GM18499 (cell line): Measurements from ENCODE around the gene KMT2E.
"Not testable (repeated sequence)": the region's sequence is repeated elsewhere in the genome, so short reads cannot be mapped to it uniquely, and the experiment has no call there.

ENCODE experiments used
- ATAC-seq: cut with Tn5 transposase; IDR thresholded peaks from one replicate; pipeline ENCODE4 v1.9.1; 2021; ENCODE audit warnings: moderate number of reproducible peaks; ENCODE audit not compliant: insufficient read depth, unreplicated experiment

Gene KMT2E

DNA sequence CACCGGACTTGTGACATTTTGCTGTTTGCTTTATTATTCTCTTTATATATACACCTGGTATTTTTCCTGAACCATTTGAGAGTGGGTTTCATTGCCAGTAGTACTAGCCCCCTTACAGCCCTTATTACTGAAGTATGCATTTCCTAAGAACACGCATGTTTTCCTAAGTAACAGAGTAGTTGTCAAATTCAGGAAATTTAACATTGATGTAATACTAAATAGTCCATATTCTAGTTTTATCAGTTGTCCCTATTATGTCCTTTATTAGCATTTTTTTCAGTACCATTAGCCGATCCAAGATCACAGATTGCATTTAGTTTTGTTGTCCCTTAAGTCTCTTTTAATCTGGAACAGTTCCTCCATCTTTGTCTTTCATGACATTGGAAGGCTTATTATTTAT lies 8.0 kb downstream of the KMT2E start:
- no peak for ATAC-seq

DNA sequence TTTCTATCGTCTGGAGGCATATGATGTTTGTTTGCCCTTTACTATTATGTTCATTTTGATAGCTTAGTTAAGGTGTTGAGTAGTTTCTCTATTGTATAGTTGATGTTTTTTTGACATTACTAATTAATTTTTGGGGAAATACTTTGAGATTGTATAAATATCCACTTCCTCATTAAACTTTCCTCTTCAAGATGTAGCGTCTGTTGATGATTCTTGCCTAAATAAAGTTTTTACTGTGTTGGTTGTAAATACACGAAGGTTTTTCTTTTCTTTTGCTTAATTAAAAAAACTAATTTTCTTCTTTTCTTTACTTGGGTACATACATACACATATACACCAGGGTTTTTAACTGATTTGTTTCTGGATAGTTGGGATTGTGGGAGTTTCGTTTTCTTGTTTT lies 8.5 kb downstream of the KMT2E start:
- ATAC-seq: no peak

DNA sequence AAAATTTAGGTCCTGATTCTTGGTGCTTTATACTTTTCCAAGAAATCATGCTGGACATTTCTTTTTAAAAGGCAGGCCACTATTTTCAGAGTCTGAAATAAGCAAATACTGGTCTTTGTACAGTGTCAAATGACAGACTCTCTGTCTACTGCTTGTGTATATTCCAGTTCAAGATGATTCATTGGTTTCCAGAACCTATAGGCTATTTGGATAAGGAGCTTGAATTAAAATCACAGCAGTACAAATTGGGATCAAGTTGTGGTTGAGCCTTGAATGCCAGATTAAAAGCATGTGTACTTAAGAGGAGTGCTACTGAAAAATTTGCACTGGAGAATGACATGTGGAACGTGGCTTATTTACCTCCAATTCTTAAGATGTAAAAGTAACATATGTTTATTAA lies 10.7 kb downstream of the KMT2E start:
- ATAC-seq: no peak

DNA sequence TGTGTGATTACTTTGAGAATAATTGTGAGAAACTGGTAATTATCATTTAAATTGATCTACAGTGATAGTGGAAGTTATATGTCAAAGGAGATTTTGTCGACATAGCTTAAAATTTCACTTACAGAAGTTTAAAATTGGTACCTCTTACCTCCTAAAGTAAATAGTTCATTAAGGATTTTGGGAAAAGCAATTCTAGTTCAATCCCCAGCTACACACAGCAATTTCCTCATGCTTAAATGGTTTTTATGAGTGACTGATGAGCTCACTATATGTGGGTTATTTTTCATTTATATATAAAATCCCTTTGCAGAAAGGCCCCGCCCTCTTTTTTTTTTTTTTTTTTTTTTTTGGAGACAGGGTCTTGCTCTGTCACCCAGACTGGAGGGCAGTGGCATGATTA lies 12.7 kb downstream of the KMT2E start:
- ATAC-seq: no peak

DNA sequence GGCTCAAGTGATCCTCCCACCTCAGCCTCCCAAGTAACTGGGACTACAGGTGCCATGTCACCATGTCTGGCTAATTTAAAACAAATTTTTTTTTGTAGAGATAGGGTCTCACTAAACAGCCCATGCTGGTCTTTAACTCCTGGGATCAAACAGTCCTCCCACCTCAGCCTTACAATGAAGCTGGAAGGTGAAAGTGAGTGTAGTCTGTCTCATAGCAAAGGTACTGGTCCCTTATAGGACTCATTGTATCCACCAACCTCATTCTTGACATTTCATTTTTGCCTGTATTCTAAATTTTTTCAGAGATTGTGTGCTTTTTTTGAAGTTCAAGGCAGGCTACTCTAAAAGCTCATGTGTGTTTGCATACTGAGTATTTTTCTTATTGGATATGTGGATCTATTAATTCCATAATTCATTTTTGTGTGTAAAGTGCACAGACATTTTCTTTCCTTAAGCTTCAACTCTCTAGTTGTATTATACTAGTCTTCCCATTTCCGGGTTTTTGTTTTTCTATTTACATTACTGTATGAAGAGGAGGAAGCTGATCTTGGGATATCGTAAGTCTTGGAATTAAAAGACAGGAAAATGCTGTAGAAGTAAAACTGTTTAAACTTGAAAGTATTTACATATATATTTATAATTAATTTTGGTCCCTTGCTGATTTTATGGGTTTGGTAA lies 13.3 kb downstream of the KMT2E start:
- no peak for ATAC-seq

DNA sequence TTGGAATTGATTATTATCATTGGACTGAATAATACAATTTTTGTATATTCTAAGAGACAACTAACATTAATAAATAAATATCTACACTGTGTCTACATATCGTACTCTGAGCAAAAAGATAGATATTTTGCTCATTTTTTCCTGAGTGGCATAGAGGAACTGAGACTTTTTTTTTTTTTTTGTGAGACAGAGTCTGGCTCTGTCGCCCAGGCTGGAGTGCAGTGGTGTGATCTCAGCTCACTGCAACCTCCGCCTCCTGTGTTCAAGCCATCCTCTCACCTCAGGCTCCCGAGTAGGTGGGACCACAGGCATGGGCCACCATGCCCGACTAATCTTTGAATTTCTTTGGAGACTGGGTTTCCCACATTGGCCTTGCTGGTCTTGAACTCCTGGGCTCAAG lies 14.0 kb downstream of the KMT2E start:
- no peak for ATAC-seq

DNA sequence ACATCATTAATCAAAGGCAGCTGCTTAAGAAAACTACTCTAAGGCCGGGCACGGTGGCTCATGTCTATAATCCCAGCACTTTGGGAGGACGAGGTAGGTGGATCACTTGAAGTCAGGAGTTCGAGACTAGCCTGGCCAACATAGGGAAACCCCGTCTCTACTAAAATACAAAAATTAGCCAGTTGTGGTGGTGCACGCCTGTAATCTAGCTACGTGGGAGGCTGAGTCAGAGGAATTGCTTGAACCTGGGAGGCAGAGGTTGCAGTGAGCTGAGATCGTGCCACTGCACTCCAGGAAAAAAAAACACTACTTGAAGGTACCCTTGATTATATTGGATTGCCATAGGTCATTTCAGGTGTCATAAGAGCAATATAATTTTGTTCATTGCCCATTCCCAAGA lies 14.9 kb downstream of the KMT2E start:
- ATAC-seq: not testable (repeated sequence)

DNA sequence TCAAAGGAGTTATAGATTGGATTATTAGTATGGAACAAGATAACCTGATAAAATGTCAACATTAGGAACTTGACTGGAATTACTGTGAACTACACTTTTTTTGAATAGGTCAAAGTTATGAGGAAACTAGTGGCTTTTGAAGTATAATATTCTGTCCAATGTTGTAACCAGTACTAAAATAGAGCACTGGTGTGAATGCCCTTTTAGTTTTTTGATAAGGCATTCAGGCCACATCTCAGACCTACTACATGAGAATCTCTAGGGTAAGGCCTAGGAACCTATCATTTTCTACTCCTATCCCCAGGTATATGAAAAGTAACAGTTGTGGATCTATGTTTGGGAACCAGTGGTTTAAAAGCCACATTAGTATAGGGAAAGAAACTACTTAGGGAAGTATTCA lies 16.4 kb downstream of the KMT2E start:
- no peak for ATAC-seq

DNA sequence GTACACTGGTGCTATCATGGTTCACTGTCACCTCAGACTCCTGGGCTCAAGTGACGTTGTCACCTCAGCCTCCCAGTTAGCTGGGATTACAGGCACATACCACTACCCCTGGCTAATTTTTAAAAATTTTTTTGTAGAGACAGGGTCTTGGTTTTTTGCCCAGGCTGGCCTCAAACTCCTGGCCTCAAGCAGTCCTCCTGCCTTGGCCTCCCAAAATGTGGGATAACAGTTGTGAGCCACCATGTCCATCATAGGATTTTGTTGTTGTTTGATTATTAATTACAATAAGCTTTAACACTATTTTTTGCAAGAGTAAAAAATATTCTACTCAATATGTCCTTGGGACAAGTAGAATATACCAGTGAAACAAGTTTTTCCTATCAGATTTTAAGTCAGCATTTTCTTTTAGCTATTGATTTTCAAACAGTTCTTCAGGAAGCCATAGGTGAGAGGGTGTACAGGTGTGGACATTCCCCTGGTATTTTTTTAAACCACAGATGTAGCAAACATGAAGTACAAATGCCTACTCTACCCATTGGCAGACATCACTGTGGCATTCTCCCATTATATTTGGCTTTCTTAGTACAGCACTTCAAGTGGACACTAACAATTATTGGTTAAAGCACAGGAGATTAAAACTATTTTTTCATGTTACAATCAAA lies 18.7 kb downstream of the KMT2E start:
- ATAC-seq: no peak

DNA sequence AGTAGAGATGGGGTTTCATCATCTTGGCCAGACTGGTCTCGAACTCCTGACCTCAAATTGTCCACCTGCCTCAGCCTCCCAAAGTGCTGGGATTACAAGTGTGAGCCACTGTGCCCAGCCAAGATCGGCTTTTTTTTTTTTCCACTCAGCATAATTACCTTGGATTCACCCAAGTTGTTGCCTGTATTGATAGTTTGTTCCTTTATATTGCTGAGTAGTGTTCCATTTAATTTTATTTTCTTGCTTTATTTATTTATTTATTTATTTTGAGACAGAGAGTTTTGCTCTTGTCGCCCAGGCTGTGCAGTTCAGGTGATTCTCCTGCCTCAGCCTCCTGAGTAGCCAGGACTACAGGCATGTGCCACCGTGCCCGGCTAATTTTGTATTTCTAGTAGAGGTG lies 21.3 kb downstream of the KMT2E start:
- no peak for ATAC-seq

DNA sequence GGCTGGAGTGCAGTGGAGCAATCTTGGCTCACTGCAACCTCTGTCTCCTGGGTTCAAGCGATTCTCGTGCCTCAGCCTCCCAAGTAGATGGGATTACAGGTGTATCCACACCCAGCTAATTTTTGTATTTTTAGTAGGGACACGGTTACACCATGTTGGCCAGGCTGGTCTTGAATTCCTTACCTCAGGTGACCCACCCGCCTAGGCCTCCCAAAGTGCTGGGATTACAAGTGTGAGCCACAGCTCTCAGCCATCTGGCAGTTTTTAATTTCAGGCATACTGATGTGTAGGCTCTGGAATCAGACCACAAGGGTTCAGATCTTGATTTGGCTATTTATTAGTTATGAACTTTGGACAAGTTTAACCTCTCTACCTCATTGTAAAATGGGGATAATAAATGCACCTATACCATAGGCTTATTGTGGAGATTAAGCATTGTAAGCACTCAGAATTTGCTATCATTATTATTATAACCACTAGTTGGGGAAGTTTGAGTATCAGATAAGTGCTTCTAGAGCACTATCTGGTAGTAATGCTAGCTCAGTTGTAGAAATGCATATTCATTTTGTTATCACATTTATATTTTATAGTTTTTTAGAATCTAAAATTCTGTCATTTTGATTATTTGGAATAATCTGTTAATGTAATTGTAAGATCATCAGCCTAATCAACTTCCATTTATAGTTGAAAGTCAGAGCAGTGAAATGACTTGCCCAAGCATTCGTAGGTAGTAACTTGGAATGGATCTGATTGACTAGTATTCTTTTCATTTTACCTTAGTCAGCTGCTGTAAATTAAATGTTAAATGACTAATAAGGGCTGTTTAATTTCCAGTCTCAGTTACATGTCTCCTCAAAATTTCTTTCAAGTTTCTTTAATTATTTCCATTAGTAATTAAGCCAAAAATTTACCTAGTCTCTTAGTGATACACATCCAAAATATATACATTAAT lies 22.5 kb downstream of the KMT2E start:
- ATAC-seq: no peak

DNA sequence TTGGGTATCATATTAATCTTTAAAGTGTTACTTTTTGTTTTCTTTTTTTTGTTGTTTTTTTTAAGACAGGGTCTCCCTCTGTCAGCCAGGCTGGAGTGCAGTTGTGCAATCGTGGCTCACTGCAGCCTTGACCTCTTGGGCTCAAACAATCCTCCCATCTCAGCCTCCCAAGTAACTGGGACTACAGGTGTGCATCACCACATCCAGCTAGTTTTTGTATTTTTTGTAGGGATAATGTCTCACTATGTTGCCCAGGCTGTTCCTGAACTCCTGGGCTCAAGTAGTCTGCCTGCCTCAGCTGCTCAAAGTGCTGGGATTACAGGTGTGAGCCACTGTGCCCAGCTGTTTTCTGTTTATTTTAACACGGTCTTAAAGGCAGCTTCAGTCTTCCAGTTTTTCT lies 23.3 kb downstream of the KMT2E start:
- ATAC-seq: no peak

DNA sequence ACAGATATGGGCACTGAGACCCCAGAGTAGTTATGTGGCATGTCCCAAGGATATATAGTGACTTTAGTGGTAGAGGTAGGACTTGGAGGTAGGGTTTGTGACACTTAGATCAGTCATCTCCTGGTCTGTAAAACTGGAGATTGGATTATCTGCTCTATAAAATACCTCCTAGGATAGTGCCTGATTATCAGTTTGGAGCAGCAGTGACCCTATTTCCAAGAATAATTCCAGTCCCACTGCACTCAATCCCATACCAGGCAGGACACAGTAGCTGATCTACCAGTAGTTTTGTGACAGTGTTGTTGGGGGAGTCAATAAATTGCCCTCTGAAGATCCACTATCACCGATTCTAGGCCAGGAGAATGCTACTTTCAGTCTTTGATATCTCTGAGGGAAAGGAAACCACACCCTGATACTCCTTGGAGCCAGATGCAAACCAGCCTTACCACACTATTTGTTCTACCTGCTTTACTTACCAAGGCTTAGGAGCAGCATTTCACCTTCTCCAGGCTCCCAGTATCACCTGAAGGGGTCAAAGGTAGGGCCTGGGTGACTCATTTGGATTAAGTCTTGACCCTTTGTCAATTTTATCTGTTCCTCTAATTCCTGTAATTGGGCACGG lies 30.6 kb downstream of the KMT2E start:
- ATAC-seq: no peak

DNA sequence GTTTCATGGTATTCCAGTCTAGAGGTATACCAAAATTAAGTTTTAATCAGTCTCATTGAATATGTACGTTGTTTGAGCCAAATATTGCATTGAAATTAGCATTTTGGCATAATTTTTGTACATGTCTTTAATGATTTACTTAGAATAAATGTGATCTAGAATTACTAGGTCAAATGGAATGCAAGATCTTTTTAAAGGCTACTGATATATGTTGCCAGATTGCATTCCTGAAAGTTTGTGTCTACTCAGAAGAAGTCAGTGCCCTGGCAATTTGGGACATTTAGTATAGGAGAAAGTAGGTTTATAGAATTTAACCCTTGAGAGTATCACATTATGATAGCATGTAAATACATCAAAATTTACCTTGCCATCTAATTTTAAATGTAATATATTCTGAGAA lies 32.4 kb downstream of the KMT2E start:
- no peak for ATAC-seq

DNA sequence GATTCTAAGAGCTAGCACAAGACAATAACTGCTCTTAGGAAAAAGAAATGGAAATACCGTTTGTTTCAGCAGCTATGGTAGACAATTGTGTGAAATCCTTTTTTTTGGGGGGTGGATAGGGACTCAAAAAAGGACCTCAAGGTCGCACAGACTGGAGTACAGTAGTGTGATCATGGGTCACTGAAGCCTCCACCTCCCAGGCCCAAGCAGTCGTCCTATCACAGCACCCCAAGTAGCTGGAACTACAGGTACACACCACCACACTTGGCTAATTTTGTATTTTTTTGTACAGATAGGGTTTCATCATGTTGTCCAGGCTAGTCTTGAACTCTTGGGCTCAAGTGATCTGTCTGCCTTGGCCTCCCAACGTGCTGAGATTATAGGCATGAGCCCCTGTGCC lies 33.9 kb downstream of the KMT2E start:
- ATAC-seq: no peak

DNA sequence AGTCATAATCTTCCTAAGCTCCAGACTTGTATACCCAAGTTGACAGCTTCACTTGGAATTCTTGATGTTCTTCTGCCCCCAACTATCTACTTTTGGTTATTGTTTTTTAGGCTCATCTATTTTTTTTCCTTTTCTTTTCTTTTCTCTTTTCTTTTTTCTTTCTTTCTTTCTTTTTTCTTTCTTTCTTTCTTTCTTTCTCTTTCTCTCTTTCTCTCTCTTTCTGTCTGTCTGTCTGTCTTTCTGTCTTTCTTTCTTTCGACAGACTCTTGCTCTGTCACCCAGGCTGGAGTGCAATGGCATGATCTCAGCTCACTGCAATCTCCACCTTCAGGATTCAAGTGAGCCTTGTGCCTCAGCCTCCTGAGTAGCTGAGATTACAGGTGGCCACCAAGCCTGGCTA lies 36.5 kb downstream of the KMT2E start:
- ATAC-seq: no peak

DNA sequence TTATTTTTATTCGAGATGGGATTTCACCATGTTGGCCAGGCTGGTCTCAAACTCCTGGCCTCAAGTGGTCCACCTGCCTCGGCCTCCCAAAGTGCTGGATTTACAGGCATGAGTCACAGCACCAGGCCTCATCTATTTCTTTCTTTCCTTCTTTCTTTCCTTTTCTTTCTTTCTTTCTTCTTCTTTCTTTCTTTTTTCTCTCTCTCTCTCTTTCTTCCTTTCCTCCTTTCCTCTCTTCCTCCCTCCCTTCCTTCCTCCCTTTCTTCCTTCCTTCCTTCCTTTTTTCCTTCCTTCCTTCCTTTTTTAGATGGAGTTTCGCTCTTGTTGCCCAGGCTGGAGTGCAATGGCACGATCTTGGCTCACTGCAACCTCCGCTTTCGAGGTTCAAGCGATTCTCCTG lies 36.9 kb downstream of the KMT2E start:
- not testable (repeated sequence) for ATAC-seq

DNA sequence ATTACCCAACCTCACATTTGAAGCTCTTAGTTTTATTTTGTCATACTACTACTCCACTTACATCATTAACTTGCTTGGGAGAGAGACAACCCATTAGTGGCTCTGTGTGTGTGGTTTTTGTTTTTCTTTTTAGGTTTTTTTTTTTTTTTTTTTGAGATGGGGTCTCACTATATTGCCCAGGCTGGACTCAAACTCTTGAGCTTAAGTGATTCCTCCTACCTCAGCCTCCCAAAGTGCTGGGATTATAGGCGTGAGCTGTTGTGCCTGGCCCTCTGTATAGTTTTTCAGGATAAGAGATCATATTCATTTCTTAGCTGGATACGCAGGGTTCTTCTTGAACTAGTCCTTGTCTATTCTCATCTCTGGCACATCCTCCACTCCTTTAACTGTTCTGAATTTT lies 41.1 kb downstream of the KMT2E start:
- ATAC-seq: no peak

DNA sequence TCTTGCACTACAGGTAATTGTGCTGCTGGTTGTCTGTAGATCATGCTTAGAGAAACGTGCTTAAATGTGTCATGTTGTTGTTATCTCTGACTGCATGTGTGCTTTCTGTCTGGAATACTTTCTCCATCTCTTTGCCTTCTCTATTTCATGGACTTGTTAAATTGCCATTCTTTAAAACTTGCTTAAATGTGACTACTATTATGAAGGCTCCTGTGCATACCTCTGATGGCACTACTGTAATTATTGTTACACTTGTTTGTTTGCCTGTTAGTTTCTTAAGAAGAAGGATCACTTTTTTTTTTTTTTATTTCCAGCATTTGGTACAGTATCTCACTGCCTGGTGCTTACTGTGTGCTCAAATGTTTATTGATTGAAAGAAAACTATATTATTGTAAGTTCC lies 41.6 kb downstream of the KMT2E start:
- no peak for ATAC-seq

DNA sequence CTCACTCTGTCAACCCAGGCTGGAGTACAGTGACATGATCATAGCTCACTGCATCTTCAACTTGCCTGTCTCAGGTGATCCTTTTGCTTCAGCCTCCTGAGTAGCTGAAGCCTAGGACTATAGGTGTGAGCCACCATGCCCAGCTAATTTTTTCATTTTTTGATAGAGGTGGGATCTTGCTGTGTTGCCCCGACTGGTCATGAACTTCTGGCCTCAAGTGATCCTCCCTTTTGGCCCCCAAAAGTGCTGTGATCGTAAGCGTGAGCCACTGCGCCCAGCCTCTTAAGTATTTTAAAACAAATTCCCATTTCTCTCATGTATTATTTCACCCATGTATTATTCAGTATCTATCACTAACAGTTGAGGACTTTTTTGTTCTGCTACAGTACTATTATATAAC lies 43.5 kb downstream of the KMT2E start:
- no peak for ATAC-seq

DNA sequence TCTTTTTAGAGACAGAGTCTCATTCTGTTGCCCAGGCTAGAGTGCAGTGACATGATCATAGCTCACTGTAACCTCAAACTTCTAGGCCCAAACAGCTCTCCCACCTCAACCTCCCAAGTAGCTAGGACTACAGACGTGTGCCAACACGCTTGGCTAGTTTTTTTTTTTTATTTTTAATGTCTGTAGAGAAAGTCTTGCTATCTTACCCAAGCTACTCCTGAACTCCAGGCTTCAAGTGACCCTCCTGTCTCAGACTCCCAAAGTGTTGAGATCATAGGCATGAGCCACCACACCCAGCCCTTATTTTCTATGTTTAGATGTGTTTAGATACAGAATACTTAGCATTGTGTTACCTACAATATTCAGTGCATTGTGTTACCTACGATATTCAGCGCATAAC lies 46.4 kb downstream of the KMT2E start:
- no peak for ATAC-seq
